Measurements from ENCODE around the gene CFAP77.

Gene CFAP77

GRCh38 chr9:132414731-132415130, 4.7 kb downstream of the CFAP77 start:
- POLR2A ChIA-PET, result no interaction called here
- DNase-seq (ENCODE audit: extremely low spot score), result no peak
- TF ChIP-seq HDGF (IDR thresholded peaks at IDR 0.05; ENCODE audit: borderline replicate concordance) (no peak), ZNF384 (IDR thresholded peaks at IDR 0.05) (no peak), FOXM1 (IDR thresholded peaks at IDR 0.05; ENCODE audit: borderline replicate concordance) (no peak), BHLHE40 (IDR thresholded peaks at IDR 0.05; ENCODE audit: borderline replicate concordance) (no peak), TARDBP (IDR thresholded peaks at IDR 0.05) (no peak), L3MBTL2 (conservative IDR thresholded peaks at IDR 0.05) (no peak), SUZ12 (IDR thresholded peaks at IDR 0.05) (no peak), SP1 (IDR thresholded peaks at IDR 0.05) (no peak), ELF4 (IDR thresholded peaks at IDR 0.05) (no peak), ARNT (IDR thresholded peaks at IDR 0.05) (no peak), NFRKB (IDR thresholded peaks at IDR 0.05) (no peak), FOXA1 (IDR thresholded peaks at IDR 0.05) (no peak), PKNOX1 (IDR thresholded peaks at IDR 0.05) (no peak), FOXK2 (IDR thresholded peaks at IDR 0.05) (no peak), LEF1 (IDR thresholded peaks at IDR 0.05; ENCODE audit: borderline replicate concordance) (no peak), CTBP1 (IDR thresholded peaks at IDR 0.05; ENCODE audit: borderline replicate concordance) (no peak)
- CTCF ChIA-PET, result interaction anchor here (1.2 kb wide), 1 partner anchor 131 kb away, joined by 4 read pairs; no protein-coding TSS in a partner anchor

- ChIA-PET POLR2A (no interaction called here), CTCF (interaction anchor here (1.2 kb wide), 1 partner anchor 131 kb away, joined by 4 read pairs; no protein-coding TSS in a partner anchor)
- no peak for DNase-seq (ENCODE audit: extremely low spot score)
- TF ChIP-seq BHLHE40 (IDR thresholded peaks at IDR 0.05; ENCODE audit: borderline replicate concordance) (no peak), CTBP1 (IDR thresholded peaks at IDR 0.05; ENCODE audit: borderline replicate concordance) (no peak), SUZ12 (IDR thresholded peaks at IDR 0.05) (no peak), L3MBTL2 (conservative IDR thresholded peaks at IDR 0.05) (no peak), TARDBP (IDR thresholded peaks at IDR 0.05) (no peak), LEF1 (IDR thresholded peaks at IDR 0.05; ENCODE audit: borderline replicate concordance) (no peak), ELF4 (IDR thresholded peaks at IDR 0.05) (no peak), SP1 (IDR thresholded peaks at IDR 0.05) (no peak), HDGF (IDR thresholded peaks at IDR 0.05; ENCODE audit: borderline replicate concordance) (no peak), ARNT (IDR thresholded peaks at IDR 0.05) (no peak), ZNF384 (IDR thresholded peaks at IDR 0.05) (no peak), FOXK2 (IDR thresholded peaks at IDR 0.05) (no peak), NFRKB (IDR thresholded peaks at IDR 0.05) (no peak), FOXA1 (IDR thresholded peaks at IDR 0.05) (no peak), PKNOX1 (IDR thresholded peaks at IDR 0.05) (no peak), FOXM1 (IDR thresholded peaks at IDR 0.05; ENCODE audit: borderline replicate concordance) (no peak)
Measured at GRCh38 chr9:132415181-132415580, 5.2 kb downstream of the CFAP77 start.

- DNase-seq (ENCODE audit: extremely low spot score), result no peak
- CTCF ChIA-PET, result no interaction called here
- POLR2A ChIA-PET, result no interaction called here
- TF ChIP-seq HDGF (IDR thresholded peaks at IDR 0.05; ENCODE audit: borderline replicate concordance) (no peak), BHLHE40 (IDR thresholded peaks at IDR 0.05; ENCODE audit: borderline replicate concordance) (no peak), L3MBTL2 (conservative IDR thresholded peaks at IDR 0.05) (no peak), ZNF384 (IDR thresholded peaks at IDR 0.05) (no peak), SUZ12 (IDR thresholded peaks at IDR 0.05) (no peak), ARNT (IDR thresholded peaks at IDR 0.05) (no peak), ELF4 (IDR thresholded peaks at IDR 0.05) (no peak), FOXK2 (IDR thresholded peaks at IDR 0.05) (no peak), NFRKB (IDR thresholded peaks at IDR 0.05) (no peak), FOXM1 (IDR thresholded peaks at IDR 0.05; ENCODE audit: borderline replicate concordance) (no peak), SP1 (IDR thresholded peaks at IDR 0.05) (no peak), CTBP1 (IDR thresholded peaks at IDR 0.05; ENCODE audit: borderline replicate concordance) (no peak), LEF1 (IDR thresholded peaks at IDR 0.05; ENCODE audit: borderline replicate concordance) (no peak), PKNOX1 (IDR thresholded peaks at IDR 0.05) (no peak), TARDBP (IDR thresholded peaks at IDR 0.05) (no peak), FOXA1 (IDR thresholded peaks at IDR 0.05) (no peak)
Measured at GRCh38 chr9:132418726-132419363, 8.8 kb downstream of the CFAP77 start.

- ChIA-PET POLR2A (no interaction called here), CTCF (no interaction called here)
- DNase-seq (ENCODE audit: extremely low spot score), result no peak
- TF ChIP-seq SUZ12 (IDR thresholded peaks at IDR 0.05) (no peak), LEF1 (IDR thresholded peaks at IDR 0.05; ENCODE audit: borderline replicate concordance) (no peak), L3MBTL2 (conservative IDR thresholded peaks at IDR 0.05) (no peak), ARNT (IDR thresholded peaks at IDR 0.05) (no peak), TARDBP (IDR thresholded peaks at IDR 0.05) (no peak), PKNOX1 (IDR thresholded peaks at IDR 0.05) (no peak), SP1 (IDR thresholded peaks at IDR 0.05) (no peak)
Measured at GRCh38 chr9:132422574-132422973, 12.6 kb downstream of the CFAP77 start.

GRCh38 chr9:132423503-132423902, 13.5 kb downstream of the CFAP77 start:
- POLR2A ChIA-PET, result no interaction called here

More at GRCh38 chr9:132423503-132423902, 13.5 kb downstream of the CFAP77 start:
- TF ChIP-seq L3MBTL2 (conservative IDR thresholded peaks at IDR 0.05) (no peak), FOXK2 (IDR thresholded peaks at IDR 0.05) (no peak), ELF4 (IDR thresholded peaks at IDR 0.05) (no peak), PKNOX1 (IDR thresholded peaks at IDR 0.05) (no peak), FOXA1 (IDR thresholded peaks at IDR 0.05) (no peak)
- no peak for DNase-seq (ENCODE audit: extremely low spot score)
- CTCF ChIA-PET, result no interaction called here

Data from HEK293T (cell line).